Astrocyte of the cerebellum (primary cell): ENCODE results near the gene TPI1.

Source experiments
- DNase-seq: peaks from one replicate; pipeline ENCODE4 v3.0.0-alpha.2; 2011; ENCODE audit warnings: low read depth
- H3K4me3 ChIP-seq: 2 replicates; pipeline ENCODE4 v1.5.1; 2011; ENCODE audit warnings: mild to moderate bottlenecking, low read depth, low read length, moderate library complexity
- in situ Hi-C: cut with HindIII; loops from 2 replicates; pipeline ENCODE4 v1.10.0; 2017; ENCODE audit warnings: low sequenced_read_pairs
- TF ChIP-seq, protein P1 (sequence below): IDR thresholded peaks from 2 replicates; pipeline ENCODE4 v1.5.1; 2012; ENCODE audit warnings: low read length, low read depth, moderate library complexity, mild to moderate bottlenecking; ENCODE audit errors: missing control alignments

TPI1 gene

GRCh38 chr12:6909421-6910145 lies 42.3 kb downstream of the TPI1 start:
- no peak for DNase-seq
- TF ChIP-seq, protein P1, sequence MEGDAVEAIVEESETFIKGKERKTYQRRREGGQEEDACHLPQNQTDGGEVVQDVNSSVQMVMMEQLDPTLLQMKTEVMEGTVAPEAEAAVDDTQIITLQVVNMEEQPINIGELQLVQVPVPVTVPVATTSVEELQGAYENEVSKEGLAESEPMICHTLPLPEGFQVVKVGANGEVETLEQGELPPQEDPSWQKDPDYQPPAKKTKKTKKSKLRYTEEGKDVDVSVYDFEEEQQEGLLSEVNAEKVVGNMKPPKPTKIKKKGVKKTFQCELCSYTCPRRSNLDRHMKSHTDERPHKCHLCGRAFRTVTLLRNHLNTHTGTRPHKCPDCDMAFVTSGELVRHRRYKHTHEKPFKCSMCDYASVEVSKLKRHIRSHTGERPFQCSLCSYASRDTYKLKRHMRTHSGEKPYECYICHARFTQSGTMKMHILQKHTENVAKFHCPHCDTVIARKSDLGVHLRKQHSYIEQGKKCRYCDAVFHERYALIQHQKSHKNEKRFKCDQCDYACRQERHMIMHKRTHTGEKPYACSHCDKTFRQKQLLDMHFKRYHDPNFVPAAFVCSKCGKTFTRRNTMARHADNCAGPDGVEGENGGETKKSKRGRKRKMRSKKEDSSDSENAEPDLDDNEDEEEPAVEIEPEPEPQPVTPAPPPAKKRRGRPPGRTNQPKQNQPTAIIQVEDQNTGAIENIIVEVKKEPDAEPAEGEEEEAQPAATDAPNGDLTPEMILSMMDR = no peak
- in situ Hi-C loops = no loop called here
- H3K4me3 ChIP-seq = no peak overlapping the region

DNA sequence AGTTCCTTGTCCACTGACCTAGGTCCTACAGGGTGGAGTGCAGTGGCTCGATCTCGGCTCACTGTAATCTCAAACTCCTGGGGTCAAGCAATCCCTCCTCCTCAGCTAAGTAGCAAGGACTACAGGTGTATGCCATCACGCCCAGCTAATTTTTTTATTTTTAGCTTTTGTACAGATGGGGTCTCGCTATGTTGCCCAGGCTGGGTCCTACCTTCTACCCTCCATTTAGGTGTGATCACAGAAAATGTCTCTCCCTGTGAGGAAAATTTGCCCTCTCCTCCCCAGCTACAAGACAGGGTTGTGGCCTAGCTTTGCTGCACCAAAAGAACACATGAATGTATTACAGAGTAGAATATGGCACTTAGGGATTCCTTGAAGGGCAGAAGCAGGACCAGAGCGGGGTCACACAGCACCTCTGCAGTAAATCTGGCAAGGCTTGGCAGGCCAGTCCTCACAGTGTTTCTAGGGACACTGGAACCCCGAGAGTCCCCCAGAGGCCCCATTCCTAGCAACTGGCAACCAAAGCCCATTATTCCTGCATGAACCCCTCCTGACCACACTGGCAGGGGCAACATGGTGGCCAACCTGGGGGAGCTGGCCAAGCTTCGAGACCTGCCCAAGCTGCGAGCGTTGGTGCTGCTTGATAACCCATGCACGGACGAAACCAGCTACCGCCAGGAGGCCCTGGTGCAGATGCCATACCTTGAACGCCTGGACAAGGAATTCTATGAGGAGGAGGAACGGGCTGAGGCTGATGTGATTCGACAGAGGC lies 45.0 kb downstream of the TPI1 start:
- TF ChIP-seq, protein P1 = no peak
- H3K4me3 ChIP-seq = no peak overlapping the region
- no peak for DNase-seq
- in situ Hi-C loops = no loop called here

GRCh38 chr12:6914246-6914946 lies 47.1 kb downstream of the TPI1 start, which contains the start of gene ENO2:
Gene ENO2 (plus strand): TSS chr12:6914580. CDS start chr12:6915833, 1,253 bp downstream.
- H3K4me3 ChIP-seq = peak within 1 kb of the TSS; percentile 53
- TF ChIP-seq, protein P1 = no peak
- in situ Hi-C loops = no loop called here
- no peak for DNase-seq

GRCh38 chr12:6914947-6915788 lies 47.8 kb downstream of the TPI1 start:
- peak overlapping the region; percentile 53 for H3K4me3 ChIP-seq
- in situ Hi-C loops = no loop called here
- TF ChIP-seq, protein P1 = no peak
- no peak for DNase-seq

GRCh38 chr12:6915789-6916285 lies 48.5 kb downstream of the TPI1 start:
- DNase-seq = no peak
- in situ Hi-C loops = no loop called here
- no peak overlapping the region for H3K4me3 ChIP-seq
- TF ChIP-seq, protein P1 = no peak
